Measurements from ENCODE around the gene TIE1.

Gene TIE1

GRCh38 chr1:43363283-43363934 is 62.6 kb downstream of the TIE1 start:
- in situ Hi-C loops (cut with MboI; ENCODE audit: low sequenced_read_pairs, unreplicated experiment) = loop anchor here (25.0 kb wide), 1 partner anchor 126 kb away; no protein-coding TSS in a partner anchor
- DNase-seq (ENCODE audit: low spot score) = no peak
- TF ChIP-seq, protein P1, sequence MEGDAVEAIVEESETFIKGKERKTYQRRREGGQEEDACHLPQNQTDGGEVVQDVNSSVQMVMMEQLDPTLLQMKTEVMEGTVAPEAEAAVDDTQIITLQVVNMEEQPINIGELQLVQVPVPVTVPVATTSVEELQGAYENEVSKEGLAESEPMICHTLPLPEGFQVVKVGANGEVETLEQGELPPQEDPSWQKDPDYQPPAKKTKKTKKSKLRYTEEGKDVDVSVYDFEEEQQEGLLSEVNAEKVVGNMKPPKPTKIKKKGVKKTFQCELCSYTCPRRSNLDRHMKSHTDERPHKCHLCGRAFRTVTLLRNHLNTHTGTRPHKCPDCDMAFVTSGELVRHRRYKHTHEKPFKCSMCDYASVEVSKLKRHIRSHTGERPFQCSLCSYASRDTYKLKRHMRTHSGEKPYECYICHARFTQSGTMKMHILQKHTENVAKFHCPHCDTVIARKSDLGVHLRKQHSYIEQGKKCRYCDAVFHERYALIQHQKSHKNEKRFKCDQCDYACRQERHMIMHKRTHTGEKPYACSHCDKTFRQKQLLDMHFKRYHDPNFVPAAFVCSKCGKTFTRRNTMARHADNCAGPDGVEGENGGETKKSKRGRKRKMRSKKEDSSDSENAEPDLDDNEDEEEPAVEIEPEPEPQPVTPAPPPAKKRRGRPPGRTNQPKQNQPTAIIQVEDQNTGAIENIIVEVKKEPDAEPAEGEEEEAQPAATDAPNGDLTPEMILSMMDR (IDR thresholded peaks at IDR 0.05; ENCODE audit: borderline replicate concordance, control extremely low read depth, extremely low read depth, insufficient read depth, missing control alignments) = no peak

GRCh38 chr1:43363935-43364525 is 63.2 kb downstream of the TIE1 start:
- DNase-seq (ENCODE audit: low spot score) = no peak
- TF ChIP-seq, protein P1 (IDR thresholded peaks at IDR 0.05; ENCODE audit: borderline replicate concordance, control extremely low read depth, extremely low read depth, insufficient read depth, missing control alignments) = no peak
- in situ Hi-C loops (cut with MboI; ENCODE audit: low sequenced_read_pairs, unreplicated experiment) = loop anchor here (25.0 kb wide), 1 partner anchor 127 kb away; no protein-coding TSS in a partner anchor

GRCh38 chr1:43365678-43366077 is 64.9 kb downstream of the TIE1 start:
- DNase-seq (ENCODE audit: low spot score) = no peak
- in situ Hi-C loops (cut with MboI; ENCODE audit: low sequenced_read_pairs, unreplicated experiment) = loop anchor here (25.0 kb wide), 1 partner anchor 128 kb away; no protein-coding TSS in a partner anchor
- TF ChIP-seq, protein P1 (IDR thresholded peaks at IDR 0.05; ENCODE audit: borderline replicate concordance, control extremely low read depth, extremely low read depth, insufficient read depth, missing control alignments) = no peak

- TF ChIP-seq, protein P1 (IDR thresholded peaks at IDR 0.05; ENCODE audit: borderline replicate concordance, control extremely low read depth, extremely low read depth, insufficient read depth, missing control alignments) = no peak
- no peak for DNase-seq (ENCODE audit: low spot score)
- in situ Hi-C loops (cut with MboI; ENCODE audit: low sequenced_read_pairs, unreplicated experiment) = loop anchor here (25.0 kb wide), 1 partner anchor 129 kb away; no protein-coding TSS in a partner anchor
These were observed 65.4 kb downstream of the TIE1 start for GRCh38 chr1:43366179-43366578.

DNA sequence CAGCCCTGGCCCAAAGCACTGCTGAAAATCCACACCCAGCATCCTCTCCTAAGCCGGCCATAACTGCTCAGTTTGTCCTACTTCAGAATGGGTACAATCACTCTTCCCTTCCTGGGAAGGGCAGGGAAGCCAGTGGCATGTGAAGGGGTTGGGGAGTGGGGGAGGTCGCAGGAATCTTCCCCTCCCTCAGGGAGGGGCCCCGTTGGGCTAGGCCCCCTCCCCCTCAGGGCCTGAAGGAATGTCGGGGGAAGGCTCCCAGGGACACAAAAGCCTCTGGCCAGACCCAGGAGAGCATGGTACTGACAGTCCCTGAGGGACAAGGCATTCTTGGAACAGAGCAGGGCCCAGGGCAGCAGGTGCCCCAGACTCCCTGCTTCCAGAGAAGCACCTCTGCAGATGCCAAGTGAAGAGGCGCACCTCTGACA is 65.8 kb downstream of the TIE1 start:
- in situ Hi-C loops (cut with MboI; ENCODE audit: low sequenced_read_pairs, unreplicated experiment) = loop anchor here (25.0 kb wide), 1 partner anchor 129 kb away; no protein-coding TSS in a partner anchor
- DNase-seq (ENCODE audit: low spot score) = no peak
- TF ChIP-seq, protein P1 (IDR thresholded peaks at IDR 0.05; ENCODE audit: borderline replicate concordance, control extremely low read depth, extremely low read depth, insufficient read depth, missing control alignments) = no peak

GRCh38 chr1:43367026-43367903 is 66.5 kb downstream of the TIE1 start:
- DNase-seq (ENCODE audit: low spot score) = peak; percentile 59
- TF ChIP-seq, protein P1 (IDR thresholded peaks at IDR 0.05; ENCODE audit: borderline replicate concordance, control extremely low read depth, extremely low read depth, insufficient read depth, missing control alignments) = no peak
- in situ Hi-C loops (cut with MboI; ENCODE audit: low sequenced_read_pairs, unreplicated experiment) = loop anchor here (25.0 kb wide), 1 partner anchor 130 kb away; no protein-coding TSS in a partner anchor

Measured in GM13976 (cell line).